Posterior cingulate gyrus (tissue), 11 donors: ENCODE results near the gene RTCA.
"Not testable (repeated sequence)": the region's sequence is repeated elsewhere in the genome, so short reads cannot be mapped to it uniquely, and the experiment has no call there.

Experiments
- DNase-seq, 10 donors: peaks; one replicate each; pipeline versions ENCODE4 v3.0.0 to v3.0.0-alpha.2; 2020 to 2021; ENCODE audit warnings: mixed read lengths in 3 of 10
- intact Hi-C: fragments of 100-400 bp; cut with DNase I; formaldehyde crosslinking; loops from one replicate; pipeline ENCODE4 v1.15.1; 2023

Gene RTCA

GRCh38 chr1:100337878-100338277 lies 71.9 kb downstream of the RTCA start:
- intact Hi-C loops, DNase-seq: not testable (repeated sequence)

GRCh38 chr1:100339735-100340134 lies 73.7 kb downstream of the RTCA start:
- intact Hi-C loops, DNase-seq: not testable (repeated sequence)

- no peak for DNase-seq
- intact Hi-C loops = no loop called here
Observed at GRCh38 chr1:100340494-100340893, 74.5 kb downstream of the RTCA start.

- intact Hi-C loops = no loop called here
- no peak for DNase-seq
Observed at GRCh38 chr1:100342348-100342747, 76.3 kb downstream of the RTCA start.
